GM21717 (cell line): Measurements from ENCODE around the gene UNC13D.
"Not testable (repeated sequence)": the region's sequence is repeated elsewhere in the genome, so short reads cannot be mapped to it uniquely, and the experiment has no call there.

ENCODE experiments used
- ATAC-seq: cut with Tn5 transposase; IDR thresholded peaks from one replicate; pipeline ENCODE4 v1.9.1; 2021; ENCODE audit warnings: mild to moderate bottlenecking, moderate library complexity; ENCODE audit not compliant: unreplicated experiment

UNC13D gene

GRCh38 chr17:75807861-75808260 lies 36.3 kb downstream of the UNC13D start:
- no peak for ATAC-seq

DNA sequence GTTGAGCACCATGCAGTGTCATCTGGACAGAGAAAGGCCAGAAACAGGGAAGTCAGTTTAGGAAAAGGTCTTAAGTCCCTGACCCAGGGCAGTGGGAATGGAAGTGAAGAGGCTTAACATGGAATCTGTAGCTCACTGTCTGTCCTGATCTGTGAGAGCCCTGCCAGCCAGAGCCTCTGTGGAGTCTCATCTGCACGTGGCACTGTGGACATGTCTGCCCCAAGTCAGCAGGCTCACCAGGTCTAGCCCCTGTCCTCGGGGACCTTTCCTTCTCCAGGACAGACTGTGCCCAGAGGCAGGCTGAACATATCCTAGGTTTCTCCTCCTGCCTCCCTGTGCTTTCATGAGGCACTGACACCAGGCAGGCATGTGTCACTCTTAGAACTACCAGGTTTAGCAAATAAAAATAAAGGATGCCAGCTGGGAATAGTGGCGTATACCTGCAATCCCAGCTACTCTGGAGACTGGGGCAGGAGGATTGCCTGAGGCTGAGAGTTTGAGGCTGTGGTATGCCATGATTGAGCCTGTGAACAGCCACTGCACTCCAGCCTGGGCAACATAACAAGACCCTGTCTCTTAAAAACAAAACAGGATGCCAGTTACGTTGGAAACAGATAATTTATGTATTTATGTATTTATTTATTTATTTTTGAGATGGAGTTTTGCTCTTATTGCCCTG lies 37.2 kb downstream of the UNC13D start:
- no peak for ATAC-seq

DNA sequence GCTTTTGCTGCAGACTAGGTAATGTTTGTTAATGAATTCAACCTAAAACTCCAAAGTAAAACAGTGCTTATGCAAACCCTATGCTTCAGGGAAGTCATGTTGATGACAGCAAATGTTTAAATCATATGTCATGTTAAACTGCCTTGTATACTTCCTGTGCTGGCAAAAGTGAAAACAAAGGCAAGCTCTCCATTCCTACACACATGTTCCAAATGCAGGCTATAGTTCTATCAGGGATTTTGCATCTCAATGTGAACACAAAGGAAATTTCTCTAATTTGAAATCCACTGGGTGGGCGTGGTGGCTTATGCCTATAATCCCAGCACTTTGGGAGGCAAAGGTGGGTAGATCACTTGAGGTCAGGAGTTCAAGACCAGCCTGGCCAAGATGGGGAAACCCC lies 40.3 kb downstream of the UNC13D start:
- ATAC-seq, result no peak

- ATAC-seq, result no peak
Measured at GRCh38 chr17:75799402-75799801, 44.8 kb downstream of the UNC13D start.

- ATAC-seq, result no peak
Measured at GRCh38 chr17:75795820-75796607, 48.2 kb downstream of the UNC13D start.

GRCh38 chr17:75793460-75793859 lies 50.7 kb downstream of the UNC13D start:
- ATAC-seq, result no peak

- ATAC-seq, result no peak
Measured at GRCh38 chr17:75791254-75791653, 53.0 kb downstream of the UNC13D start.

DNA sequence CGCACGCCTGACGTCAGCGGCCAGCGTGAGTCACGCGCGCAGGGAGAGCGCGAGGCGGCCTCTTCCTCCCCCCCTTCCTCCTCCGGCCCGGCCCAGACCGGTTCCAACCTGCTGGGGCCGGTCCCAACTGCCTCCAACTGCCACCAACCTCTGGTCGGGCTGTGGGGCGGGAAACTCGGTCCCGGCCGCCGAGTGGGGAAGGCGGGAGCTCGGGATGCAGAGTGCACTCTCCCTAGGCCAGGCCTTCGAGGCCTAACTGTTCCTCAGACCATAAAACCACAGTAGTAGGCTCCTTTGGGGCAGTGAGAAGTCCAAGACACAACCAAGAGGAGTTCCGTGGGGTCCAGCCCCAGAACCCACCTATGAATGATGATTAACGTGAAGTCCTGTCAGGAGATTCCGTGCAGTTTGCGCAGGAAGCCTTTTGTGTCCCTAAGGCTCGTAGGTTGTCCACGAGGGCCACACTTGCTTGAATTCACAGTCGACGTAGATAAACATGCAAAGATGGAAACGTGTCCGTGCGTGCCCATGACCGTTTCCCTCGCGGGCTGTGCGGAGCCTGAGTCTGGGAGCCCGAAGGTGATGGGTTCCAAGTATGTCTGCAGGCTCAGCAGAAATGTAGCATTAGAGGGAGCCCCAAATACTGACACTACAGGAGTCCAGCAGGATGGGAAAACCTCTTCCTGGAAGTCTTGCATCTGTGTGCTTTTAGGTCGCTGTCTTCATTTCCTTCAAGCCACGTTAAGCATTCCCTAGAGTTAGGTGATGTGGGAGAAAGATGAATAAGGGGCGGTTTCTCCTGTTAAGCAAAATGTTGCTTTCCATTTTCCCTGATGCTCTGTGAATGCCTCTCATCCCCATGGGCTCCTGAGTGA lies 59.0 kb downstream of the UNC13D start:
- ATAC-seq, result peak; percentile 50

DNA sequence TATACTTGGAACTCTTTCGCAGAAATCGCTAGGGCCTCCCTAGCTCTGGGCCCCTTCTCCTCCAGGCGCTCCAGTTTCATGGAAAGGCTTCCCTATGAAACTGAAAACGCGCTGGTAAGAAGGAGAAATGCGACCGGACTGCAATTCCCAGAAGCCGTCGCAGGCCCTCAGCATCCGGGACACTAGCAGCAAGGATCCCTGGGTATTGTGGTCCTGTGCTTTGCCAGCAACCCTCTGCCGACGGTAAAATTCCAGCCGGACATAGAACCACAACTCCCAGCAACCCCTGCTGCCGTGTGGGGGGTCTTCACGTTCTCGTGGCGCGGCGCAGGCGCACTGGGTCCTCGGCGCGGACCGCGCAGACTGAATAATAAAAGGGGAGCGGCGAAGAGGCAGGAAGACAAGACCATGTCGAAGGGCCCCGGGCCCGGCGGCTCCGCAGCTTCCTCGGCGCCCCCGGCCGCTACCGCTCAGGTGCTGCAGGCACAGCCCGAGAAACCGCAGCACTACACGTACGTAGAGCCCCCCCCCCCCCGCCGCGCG lies 59.7 kb downstream of the UNC13D start, which contains the start of gene UNK:
Gene UNK (plus strand): TSS at position 334 of the 543 bp plus-strand sequence. CDS start 75 bp downstream, at position 409.
- peak; percentile 54 for ATAC-seq

DNA sequence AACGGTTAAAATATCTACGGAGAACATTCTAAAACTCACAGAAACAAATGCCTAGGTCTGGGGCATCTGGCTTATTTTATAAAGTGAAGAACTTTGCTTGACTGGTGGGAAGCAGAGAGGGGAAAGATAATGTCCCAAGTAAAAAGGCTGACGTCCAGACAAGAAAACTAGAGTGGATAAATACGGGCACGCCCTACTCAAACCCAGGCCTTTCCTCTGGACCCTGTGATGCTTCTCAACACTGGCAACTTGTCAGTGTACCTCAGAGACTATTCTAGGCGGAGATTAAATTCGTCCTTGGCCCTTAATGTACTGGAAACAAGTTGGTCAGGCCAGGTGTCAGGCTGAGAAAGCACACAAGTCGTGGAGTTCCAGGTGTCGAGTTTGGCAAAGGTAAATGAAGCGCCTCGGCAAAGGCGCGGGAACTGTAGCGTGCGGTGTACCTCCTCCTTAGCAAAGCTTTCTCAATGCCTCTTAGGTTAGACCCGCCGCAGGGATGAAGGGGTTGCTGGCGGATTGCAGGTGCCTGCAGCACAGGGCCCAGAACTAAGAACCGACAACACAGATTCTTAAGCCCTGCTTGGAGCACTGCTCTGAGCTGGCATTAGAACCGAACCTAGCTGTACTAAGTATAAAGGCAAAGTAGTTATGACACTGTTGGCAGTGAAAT lies 60.3 kb downstream of the UNC13D start:
- ATAC-seq, result no peak

DNA sequence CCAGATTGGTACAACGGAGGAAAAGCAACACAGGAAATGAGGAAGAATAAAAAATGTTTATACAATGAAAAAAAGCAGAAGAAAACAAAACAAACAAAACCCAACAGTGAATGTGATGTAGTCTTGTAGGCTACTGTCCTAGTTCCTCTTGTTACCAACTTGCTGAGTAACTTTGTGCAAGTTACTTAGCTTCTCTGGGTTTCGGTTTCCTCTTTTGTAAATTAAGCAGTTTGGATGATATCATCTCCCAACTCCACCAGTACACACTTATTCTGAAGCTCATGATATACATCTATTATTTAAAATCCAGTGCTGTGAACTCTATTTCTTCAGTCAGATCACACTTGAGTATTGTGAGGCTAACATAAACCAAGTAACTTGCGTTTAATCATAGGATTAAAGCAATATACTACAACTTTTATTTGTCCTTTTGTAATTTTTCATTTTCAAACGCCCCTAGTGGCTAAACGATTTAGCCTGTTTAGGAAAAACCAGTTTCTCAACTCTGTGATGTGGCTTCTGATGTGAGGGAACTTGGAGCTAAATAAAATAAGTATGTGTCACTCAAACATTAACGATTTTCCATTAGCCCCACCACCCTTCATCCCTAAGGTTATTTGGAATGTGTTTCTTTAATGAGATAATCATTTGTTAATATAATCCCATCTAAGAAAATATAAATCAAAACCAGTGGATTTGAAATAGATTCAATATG lies 61.0 kb downstream of the UNC13D start:
- ATAC-seq, result no peak

DNA sequence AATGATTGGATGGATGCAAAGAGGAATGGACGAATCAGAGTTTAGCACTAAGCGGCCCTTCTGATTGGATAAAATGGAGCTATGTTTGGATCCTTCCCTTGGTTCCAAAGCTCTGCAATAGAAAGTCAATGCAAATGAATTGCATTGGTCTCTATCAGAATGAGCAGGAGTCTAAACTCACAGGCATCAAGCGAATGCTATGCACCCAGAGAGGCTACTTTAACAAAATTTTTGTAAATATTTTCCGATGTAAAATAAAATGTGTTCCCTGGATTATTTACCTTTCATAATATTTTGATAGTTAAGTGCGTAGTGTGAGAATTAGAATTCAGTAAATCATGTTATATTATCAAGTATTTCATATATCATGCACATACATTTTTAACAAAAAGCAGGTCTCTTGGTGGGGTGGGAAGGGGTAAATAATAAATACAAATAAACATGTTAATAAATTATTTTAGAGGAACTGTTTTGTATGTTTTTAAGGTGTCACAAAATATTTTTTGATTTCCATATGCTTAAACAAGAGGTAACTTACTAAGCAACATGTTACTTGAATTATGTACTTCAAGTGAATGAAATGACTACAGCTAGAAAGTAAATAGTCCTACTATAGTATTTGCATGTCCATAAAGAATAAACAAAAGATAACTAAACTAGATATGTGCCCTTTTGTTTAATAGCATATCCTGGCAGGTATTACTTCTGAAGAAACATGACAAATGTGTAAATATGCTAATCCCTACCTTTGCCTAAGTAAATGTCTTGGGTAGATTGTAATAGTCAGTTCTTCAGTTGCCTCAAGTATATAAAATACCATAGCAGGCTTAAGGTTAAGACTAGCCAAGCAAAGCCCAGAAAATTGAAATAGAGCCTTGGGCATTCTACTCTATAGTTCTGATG lies 64.0 kb downstream of the UNC13D start:
- no peak for ATAC-seq

DNA sequence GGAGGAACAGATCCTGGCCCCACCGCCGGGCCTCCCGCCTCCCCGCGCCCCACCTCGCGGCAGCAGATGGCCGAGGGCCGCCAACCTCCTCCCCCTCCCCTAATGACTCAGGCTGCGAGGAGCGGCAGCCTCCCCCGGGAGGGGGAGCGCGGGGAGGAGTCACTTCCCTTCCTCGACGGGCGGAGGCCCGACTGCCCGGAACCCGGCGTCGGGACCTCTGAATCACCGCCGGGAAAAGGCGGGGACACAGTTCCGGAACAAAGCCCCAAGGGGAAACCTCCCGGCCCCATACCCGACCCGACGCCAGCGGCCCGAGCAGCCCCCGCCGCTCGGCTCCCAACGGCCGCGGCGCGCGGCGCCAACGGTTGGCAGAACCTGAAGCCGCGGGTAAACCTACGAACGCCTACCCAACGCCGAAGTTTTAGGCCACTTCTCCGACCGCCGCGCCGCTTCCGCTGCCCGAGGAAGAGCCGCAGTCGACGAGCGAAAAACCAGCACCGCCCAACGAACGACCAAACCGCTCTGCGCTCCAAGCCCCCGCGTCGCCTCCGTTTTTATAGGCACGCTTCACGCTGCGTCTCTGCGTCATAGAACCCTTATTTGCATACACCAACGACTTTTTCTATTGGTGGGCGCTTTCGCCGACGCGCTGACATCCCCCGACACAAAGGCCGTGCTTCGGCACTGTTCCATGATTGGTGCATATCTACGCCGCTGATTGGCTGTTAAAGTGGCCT lies 64.8 kb downstream of the UNC13D start:
- ATAC-seq, result peak; percentile 58

DNA sequence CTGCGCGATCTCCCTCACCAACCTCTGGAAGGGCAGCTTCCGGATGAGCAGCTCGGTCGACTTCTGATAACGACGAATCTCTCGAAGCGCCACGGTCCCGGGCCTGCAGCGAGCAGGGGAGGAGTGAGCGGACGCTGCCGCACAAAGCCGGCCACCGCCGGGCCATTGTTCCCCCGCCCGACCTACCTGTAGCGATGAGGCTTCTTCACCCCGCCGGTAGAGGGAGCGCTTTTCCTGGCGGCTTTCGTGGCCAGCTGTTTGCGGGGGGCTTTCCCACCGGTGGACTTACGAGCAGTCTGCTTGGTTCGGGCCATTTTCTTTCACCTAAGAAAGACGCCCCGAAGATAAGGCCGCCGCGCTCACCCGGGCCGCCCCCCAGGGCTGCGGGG lies 65.3 kb downstream of the UNC13D start:
- ATAC-seq, result peak; percentile 8

- not testable (repeated sequence) for ATAC-seq
Measured at GRCh38 chr17:75778066-75778860, 65.9 kb downstream of the UNC13D start.

GRCh38 chr17:75777296-75777922 lies 66.8 kb downstream of the UNC13D start:
- ATAC-seq, result no peak
